Esophagus muscularis mucosa (tissue), 4 donors: Measurements from ENCODE around the gene SHMT2. TPM values are rescaled to one million over a fixed set of nuclear protein-coding genes. Genes with fewer than 3 reads are reported as not detected.

ENCODE experiments used
- DNase-seq: peaks from one replicate; pipeline ENCODE4 v3.0.0-alpha.2; 2017; ENCODE audit errors: extremely low spot score
- H3K27ac ChIP-seq, 4 donors: fragments of 200-600 bp; sonication (generic); replicated peaks in 1 of 4; 1 replicate in 3 of 4; 2 replicates in 1 of 4; pipeline ENCODE4 v1.5.1; 2016 to 2019; ENCODE audit warnings: mild to moderate bottlenecking in 1 of 4
- H3K27me3 ChIP-seq, 4 donors: fragments of 200-600 bp; sonication (generic); one replicate each; pipeline versions ENCODE4 v1.5.1 to v1.6.0; 2016 to 2019
- H3K36me3 ChIP-seq, 4 donors: fragments of 200-600 bp; sonication (generic); one replicate each; pipeline ENCODE4 v1.5.1; 2016 to 2019
- H3K4me1 ChIP-seq, 4 donors: fragments of 200-600 bp; sonication (generic); one replicate each; pipeline ENCODE4 v1.5.1; 2016 to 2019
- H3K4me3 ChIP-seq, 4 donors: fragments of 200-600 bp; sonication (generic); 1 replicate in 2 of 4; 2 replicates in 2 of 4; pipeline ENCODE4 v1.5.1; 2016 to 2019; ENCODE audit warnings: mild to moderate bottlenecking in 4 of 4, moderate library complexity in 1 of 4
- H3K9me3 ChIP-seq, 4 donors: fragments of 200-600 bp; sonication (generic); 1 replicate in 3 of 4; 2 replicates in 1 of 4; pipeline ENCODE4 v1.5.1; 2016 to 2019
- EP300 ChIP-seq: sonication (generic); formaldehyde crosslinking; IDR thresholded peaks from one replicate; pipeline ENCODE4 v1.6.1; 2017; ENCODE audit warnings: antibody characterized with exemption
- POLR2A ChIP-seq: fragments of 450-650 bp; IDR thresholded peaks from one replicate; pipeline ENCODE4 v1.6.1; 2017; ENCODE audit warnings: antibody characterized with exemption, moderate library complexity, mild to moderate bottlenecking, low read depth
- POLR2AphosphoS5 ChIP-seq, 2 donors: sonication (generic); formaldehyde crosslinking; IDR thresholded peaks; one replicate each; pipeline ENCODE4 v1.6.1; 2017; ENCODE audit warnings: antibody characterized with exemption in 2 of 2
- WGBS: methylation state at CpG from one replicate; pipeline ENCODE4 v1.1.5; 2018; 5-methylcytosine and 5-hydroxymethylcytosine counted together
- intact Hi-C: fragments of 100-400 bp; cut with DNase I; formaldehyde crosslinking; loops from one replicate; pipeline ENCODE4 v1.15.1; 2023
- total RNA-seq, 4 donors: library from RNA; depleted of rRNA; stranded (reverse); fragments of >200 nt; gene quantifications; one replicate each; pipeline versions ENCODE4 v1.1.0 to v1.2.1, GENCODE V29; 2016
- TF ChIP-seq, protein P1 (sequence below), 3 experiments: fragments of 200-600 bp in 2 of 3; fragments of 450-650 bp in 1 of 3; sonication (generic) in 2 of 3; IDR thresholded peaks; one replicate each; pipeline ENCODE4 v1.5.1; 2017 to 2019; ENCODE audit warnings: antibody characterized with exemption in 3 of 3, mild to moderate bottlenecking in 2 of 3, moderate library complexity in 1 of 3

Gene SHMT2
- total RNA-seq, 4 donors from 2014 or later: 22.8 to 60.4 (median 34.6) TPM

DNA sequence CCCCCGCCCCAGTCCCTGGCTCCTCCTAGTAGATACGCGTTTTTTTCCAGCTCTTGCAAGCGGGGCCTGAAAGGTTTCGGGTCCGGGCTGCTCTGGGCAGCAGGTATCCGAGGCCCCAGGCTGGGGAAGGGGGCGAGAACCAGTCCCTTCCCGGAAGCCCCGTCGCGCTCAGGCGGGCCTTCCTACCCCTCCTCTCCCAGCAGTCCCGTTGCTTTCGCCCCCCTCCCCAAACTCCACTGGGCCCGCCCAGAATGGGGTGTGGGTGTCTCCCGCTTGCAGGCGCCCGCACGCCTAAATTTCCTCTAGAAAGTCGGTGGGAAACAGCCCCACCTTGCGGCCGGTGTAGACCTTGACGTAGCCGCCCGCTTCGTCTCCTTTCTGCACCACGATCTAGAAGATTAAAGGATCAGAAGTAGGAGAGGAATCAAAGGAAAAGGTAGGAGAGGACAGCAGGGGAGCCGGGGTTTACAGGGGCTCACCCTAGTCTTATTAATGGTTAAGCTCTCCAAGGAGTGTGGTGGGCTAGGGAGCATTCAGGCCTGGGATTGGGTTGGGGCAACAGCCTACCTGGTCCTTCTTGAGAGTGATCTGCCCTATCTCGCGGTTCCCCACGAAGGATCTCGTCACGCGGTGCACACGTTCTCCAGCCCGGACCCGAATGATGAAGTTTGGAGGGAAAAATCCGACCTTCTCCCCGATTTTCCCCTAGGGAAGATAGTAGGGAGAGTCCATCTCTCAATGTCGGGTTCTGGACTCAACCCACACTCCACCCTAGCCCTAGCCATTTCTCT is 14.2 kb downstream of the SHMT2 start:
- H3K4me1 ChIP-seq: peaks cover 48 to 57% (median 54%) of the 10 kb centered on the region in 4 donors

DNA sequence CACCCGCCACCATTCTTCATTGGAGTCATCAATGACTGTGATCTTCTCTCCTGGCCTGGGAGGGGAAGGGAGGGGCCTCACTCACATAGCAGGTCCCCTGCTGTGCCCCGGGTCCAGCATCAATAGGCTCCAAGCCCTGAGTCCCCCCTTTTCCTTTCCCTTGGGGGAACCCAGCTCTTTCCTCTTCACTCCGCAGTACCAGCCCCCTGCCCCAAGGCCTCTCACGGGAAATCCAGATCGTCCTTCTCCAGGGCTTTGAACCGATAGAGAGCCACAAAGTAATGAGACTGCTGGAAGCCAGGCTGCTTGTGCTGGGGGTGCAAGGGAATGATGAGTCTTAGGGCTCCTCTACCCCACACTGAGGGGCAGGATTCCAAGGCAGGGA is 14.8 kb downstream of the SHMT2 start:
- no peak for DNase-seq
- 67% methylated on average over 6 of the region's 6 CpGs for WGBS
- no peak overlapping the region for H3K27ac ChIP-seq
- no peaks in the 10 kb centered on the region for H3K36me3 ChIP-seq
- no peaks in the 10 kb centered on the region for H3K9me3 ChIP-seq
- intact Hi-C loops: no loop called here
- no peak overlapping the region for H3K4me3 ChIP-seq
- TF ChIP-seq POLR2A (no peak), POLR2AphosphoS5 (IDR thresholded peaks at IDR 0.05) (no peak), EP300 (no peak)
- TF ChIP-seq, protein P1, sequence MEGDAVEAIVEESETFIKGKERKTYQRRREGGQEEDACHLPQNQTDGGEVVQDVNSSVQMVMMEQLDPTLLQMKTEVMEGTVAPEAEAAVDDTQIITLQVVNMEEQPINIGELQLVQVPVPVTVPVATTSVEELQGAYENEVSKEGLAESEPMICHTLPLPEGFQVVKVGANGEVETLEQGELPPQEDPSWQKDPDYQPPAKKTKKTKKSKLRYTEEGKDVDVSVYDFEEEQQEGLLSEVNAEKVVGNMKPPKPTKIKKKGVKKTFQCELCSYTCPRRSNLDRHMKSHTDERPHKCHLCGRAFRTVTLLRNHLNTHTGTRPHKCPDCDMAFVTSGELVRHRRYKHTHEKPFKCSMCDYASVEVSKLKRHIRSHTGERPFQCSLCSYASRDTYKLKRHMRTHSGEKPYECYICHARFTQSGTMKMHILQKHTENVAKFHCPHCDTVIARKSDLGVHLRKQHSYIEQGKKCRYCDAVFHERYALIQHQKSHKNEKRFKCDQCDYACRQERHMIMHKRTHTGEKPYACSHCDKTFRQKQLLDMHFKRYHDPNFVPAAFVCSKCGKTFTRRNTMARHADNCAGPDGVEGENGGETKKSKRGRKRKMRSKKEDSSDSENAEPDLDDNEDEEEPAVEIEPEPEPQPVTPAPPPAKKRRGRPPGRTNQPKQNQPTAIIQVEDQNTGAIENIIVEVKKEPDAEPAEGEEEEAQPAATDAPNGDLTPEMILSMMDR (IDR thresholded peaks at IDR 0.05): no peak
- H3K27me3 ChIP-seq: peaks cover 10 to 83% (median 47%) of the 10 kb centered on the region in 4 donors
- peaks cover 45 to 51% (median 48%) of the 10 kb centered on the region in 4 donors for H3K4me1 ChIP-seq

More for the DNA sequence above, 14.2 kb downstream of the SHMT2 start:
- Histone ChIP-seq H3K36me3 (no peaks in the 10 kb centered on the region), H3K27ac (no peak overlapping the region), H3K4me3 (peak overlapping the region; percentile 21 to 52 (median 40)), H3K9me3 (no peaks in the 10 kb centered on the region), H3K27me3 (peaks cover 10 to 83% (median 48%) of the 10 kb centered on the region in 4 donors)
- intact Hi-C loops: loop anchor here (1.0 kb wide), 1 partner anchor 29 kb away; no protein-coding TSS in a partner anchor
- no peak for DNase-seq
- no peak for TF ChIP-seq EP300
- TF ChIP-seq, protein P1 (IDR thresholded peaks at IDR 0.05): peak; percentile 66 to 76 (median 75)
- TF ChIP-seq POLR2AphosphoS5 (IDR thresholded peaks at IDR 0.05): no peak
- WGBS: 9% methylated on average over 33 of the region's 41 CpGs

DNA sequence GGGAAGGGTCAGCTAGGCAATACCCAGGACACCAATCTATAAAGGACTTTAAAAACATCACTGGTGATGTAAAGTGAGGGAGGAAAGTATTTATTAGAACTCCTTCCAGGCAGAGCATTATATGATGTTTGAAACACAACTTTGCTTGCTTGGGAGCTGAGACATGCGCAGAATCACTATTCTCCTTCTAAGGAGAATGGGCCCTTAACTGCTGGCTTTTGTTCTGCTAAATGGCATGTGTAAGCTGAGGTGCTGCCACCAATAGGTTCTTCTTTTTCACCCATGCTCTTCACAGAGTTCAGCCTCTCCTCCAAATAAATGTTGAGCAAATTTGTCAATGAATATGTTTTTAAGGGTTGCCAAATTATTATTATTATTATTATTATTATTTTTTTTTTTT is 17.5 kb downstream of the SHMT2 start:
- Histone ChIP-seq H3K36me3 (no peaks in the 10 kb centered on the region), H3K27ac (no peak overlapping the region), H3K9me3 (no peaks in the 10 kb centered on the region), H3K27me3 (peaks cover 4 to 60% (median 21%) of the 10 kb centered on the region in 4 donors), H3K4me3 (no peak overlapping the region), H3K4me1 (peaks cover 19 to 24% (median 20%) of the 10 kb centered on the region in 4 donors)
- 87% methylated on average over 1 of the region's 1 CpG for WGBS
- TF ChIP-seq, protein P1 (IDR thresholded peaks at IDR 0.05): no peak
- TF ChIP-seq POLR2A: no peak
- no peak for TF ChIP-seq EP300
- no peak for TF ChIP-seq POLR2AphosphoS5 (IDR thresholded peaks at IDR 0.05)
- intact Hi-C loops: no loop called here
- no peak for DNase-seq

DNA sequence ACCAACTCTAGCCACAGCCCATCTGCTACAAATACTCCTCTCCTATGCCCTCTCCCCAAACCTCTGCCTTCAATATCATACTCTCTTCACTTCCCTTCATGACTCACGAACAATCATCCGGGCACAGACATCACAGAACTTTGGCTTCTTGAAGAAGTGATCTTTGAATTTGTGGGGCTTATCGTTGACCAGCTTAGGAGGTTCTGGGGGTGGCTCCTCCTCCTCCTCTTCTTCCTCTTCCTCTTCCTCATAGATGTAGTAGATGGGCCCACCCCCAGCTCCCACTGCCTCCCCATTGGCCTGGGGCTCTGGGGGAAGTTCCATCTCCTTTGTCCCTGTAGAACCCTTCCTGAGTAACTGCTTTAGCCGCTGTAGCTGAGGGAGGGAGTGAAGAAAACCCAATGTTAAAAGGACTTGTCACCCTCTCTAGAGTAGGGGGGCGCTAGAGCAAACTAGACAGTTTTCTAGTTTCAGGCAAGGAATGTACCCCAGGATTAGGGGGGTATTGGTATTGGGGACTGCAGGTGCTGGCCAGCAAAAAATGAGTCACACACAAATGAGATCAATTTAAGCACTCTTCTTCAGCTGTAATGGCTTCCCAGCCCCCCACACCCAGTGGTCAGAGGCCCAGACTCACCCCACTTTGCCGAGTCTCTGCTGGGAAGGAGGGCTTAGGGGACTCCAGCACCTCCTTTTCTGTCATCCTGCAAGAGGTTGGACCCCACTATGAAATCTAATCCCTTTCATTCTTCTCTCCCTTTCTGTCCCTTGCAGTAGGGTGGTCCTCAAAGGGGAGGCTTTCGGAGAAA is 19.6 kb downstream of the SHMT2 start:
- H3K4me3 ChIP-seq: no peak overlapping the region

More for the DNA sequence above, 19.6 kb downstream of the SHMT2 start:
- H3K27me3 ChIP-seq: peaks cover 0 to 39% (median 3%) of the 10 kb centered on the region in 4 donors
- DNase-seq: no peak
- no peaks in the 10 kb centered on the region for H3K9me3 ChIP-seq
- intact Hi-C loops: no loop called here
- TF ChIP-seq POLR2AphosphoS5 (IDR thresholded peaks at IDR 0.05) (no peak), POLR2A (no peak), EP300 (no peak)
- TF ChIP-seq, protein P1 (IDR thresholded peaks at IDR 0.05): no peak
- 85% methylated on average over 7 of the region's 7 CpGs for WGBS
- peaks cover 0 to 3% (median 2%) of the 10 kb centered on the region in 4 donors for H3K36me3 ChIP-seq
- peaks cover 0 to 3% (median 0%) of the 10 kb centered on the region in 4 donors for H3K4me1 ChIP-seq
- H3K27ac ChIP-seq: no peak overlapping the region
